HG02884 (cell line): Measurements from ENCODE around the gene ARHGEF40.
"Not testable (repeated sequence)": the region's sequence is repeated elsewhere in the genome, so short reads cannot be mapped to it uniquely, and the experiment has no call there.

Source experiments
- ATAC-seq: cut with Tn5 transposase; IDR thresholded peaks from one replicate; pipeline ENCODE4 v1.9.1; 2021; ENCODE audit warnings: mild to moderate bottlenecking, moderate library complexity; ENCODE audit not compliant: unreplicated experiment

ARHGEF40 gene

DNA sequence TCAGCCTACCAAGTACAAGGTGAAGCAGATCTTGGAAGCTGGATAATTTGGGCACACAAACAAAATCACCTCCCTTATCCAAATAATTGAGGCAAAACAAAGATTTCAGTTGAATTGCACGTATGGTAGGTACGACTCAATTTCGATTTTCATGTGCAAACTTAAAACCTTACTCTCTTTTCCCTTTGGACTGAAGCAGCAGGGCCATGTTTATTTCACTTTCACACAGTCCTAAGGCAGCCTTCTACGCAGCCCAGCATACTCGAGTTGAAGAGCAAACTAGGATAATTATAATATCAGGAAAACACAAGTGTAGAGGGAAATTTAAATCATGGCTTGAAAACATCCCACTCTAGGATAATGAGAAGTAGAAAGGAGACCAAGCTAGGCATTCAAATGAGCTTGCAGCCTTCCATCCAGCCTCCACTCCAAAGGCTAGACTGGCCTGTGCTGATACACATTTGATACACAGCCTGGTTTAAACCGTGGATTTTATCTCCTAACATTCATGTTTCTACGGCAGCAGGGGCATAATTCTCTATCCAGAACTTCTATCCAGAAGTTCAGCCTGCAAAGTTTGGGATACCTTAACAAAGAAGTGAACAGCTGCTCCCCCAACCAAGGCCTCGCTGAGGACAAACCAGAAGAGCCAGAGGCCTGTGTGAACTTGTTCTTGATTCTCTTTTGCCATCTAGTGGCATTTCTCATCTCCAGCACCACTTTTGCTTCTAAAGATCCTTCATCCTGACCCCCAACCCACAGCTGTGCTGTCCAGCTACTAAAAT lies 30.3 kb upstream of the ARHGEF40 start:
- no peak for ATAC-seq

DNA sequence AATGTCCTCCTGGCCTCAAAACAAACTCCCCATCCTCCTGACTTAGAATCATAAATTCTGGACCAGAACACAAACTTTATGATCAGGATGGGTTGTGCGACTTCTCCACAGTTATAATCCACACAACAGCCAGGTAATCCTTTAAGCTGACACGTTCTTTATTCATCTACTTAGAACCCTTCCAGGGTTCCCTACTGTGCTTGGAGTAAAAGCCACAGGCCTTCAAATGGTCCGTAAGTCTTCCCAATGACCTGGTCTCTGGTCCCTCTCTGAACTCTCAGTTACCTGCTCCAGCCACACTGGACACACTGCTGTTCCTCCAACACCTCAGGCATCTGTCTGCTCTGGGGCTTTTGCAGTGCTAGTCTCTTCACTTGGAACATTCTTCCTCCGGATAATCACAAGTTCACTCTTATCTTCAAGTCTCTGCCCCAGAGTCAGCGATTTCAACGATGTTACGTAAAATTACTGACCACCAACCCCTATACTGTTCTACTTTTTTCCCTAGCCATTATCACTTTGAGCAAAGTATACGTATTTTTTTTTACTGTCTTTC lies 29.7 kb upstream of the ARHGEF40 start:
- ATAC-seq, result no peak

- not testable (repeated sequence) for ATAC-seq
These were observed 29.2 kb upstream of the ARHGEF40 start for GRCh38 chr14:21040941-21041340.

- no peak for ATAC-seq
These were observed 28.2 kb upstream of the ARHGEF40 start, which contains the start of gene RNASE7 for GRCh38 chr14:21041676-21042433. Gene RNASE7, plus strand, starts transcription at chr14:21042362. Its CDS starts 631 bp downstream, at chr14:21042993.

GRCh38 chr14:21042918-21043317 lies 27.2 kb upstream of the ARHGEF40 start:
- no peak for ATAC-seq

GRCh38 chr14:21043387-21043973 lies 26.6 kb upstream of the ARHGEF40 start:
- ATAC-seq, result no peak

DNA sequence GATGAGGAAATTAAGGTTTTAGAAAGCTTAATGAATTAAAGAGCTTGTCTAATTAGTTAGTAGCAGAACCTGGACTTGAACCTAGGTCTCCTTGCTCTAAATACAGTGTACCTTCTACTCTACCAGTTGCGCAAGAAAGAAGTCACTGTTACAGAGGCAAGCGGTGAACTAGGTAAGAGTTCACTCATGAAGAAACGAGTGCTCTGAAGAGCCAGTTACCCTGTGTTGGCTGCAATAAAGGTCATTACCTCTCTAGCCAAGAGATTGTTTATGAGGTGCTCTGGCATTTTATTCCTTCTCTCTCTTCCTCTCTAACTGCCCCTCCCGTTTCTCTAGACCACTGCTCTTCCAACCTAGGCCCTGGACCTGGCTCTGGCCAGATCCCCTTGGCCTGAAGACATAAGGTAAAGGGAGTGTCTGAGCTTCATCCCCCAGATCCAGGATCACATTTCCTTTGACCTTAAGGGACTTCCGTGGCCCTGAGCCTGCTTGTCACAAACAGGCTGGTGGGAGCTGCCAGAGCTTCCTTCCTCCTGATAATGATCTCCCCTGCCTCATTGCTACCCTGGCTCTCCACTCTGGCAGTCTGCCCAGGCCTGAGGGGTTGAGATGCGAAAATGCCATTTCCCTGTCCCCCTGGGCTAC lies 26.0 kb upstream of the ARHGEF40 start:
- ATAC-seq, result no peak

DNA sequence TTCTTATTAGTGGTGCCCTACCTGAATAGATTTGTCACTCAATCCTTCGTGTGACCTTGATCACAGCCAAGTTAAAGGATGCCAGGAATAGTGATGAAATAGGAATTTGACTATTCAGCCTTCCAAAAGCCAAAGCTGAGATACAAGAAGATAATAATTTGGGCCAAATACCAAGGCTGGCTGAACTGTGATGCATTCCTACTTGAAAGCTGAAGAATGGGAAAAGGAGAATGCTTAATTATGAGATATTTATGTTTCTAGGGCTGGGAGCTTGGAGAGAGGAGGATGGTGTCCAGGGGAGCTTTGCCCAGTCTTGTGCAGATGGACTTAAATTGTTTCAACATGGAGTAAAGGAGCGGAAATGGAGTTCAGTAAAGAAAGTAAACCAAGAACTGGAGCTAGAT lies 22.7 kb upstream of the ARHGEF40 start:
- no peak for ATAC-seq

- ATAC-seq, result no peak
These were observed 21.5 kb upstream of the ARHGEF40 start for GRCh38 chr14:21048638-21049037.

- ATAC-seq, result no peak
These were observed 20.8 kb upstream of the ARHGEF40 start for GRCh38 chr14:21049271-21049673.

GRCh38 chr14:21050597-21050996 lies 19.5 kb upstream of the ARHGEF40 start:
- no peak for ATAC-seq

DNA sequence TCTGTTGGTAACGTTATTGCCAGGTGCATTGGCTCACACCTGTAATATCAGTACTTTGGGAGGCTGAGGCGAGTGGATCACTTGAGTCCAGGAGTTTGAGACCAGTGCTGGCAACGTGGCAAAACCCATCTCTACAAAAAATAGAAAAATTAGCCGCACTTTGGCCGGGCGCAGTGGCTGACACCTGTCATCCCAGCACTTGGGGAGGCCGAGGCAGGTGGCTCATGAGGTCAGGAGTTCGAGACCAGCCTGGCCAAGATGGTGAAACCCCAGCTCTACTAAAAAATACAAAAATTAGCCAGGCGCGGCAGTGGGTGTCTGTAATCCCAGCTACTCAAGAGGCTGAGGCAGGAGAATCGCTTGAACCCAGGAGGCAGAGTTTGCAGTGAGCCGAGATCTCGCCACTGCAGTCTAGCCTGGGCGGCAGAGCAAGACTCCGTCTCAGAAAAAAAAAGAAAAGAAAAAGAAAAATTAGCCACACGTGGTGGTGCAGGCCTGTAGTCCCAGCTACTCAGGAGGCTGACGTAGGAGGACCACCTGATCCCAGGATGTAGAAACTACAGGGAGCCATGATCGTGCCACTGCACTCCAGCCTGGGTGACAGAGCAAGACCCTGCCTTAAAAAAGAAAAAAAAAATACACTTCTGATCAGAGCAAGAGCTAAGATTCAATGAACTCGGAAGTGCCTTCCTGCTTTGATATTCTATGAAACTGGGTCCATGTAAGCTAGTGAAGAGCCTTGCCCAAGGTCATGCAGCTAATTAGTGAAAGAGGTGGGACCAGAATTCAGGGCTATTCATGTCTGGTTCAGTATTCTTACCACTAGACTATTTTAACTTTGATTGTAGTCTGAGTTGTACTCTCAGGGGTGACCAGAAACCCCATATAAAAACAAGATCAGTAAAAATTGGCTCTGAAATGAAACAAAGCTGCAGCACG lies 16.7 kb upstream of the ARHGEF40 start:
- ATAC-seq, result no peak

DNA sequence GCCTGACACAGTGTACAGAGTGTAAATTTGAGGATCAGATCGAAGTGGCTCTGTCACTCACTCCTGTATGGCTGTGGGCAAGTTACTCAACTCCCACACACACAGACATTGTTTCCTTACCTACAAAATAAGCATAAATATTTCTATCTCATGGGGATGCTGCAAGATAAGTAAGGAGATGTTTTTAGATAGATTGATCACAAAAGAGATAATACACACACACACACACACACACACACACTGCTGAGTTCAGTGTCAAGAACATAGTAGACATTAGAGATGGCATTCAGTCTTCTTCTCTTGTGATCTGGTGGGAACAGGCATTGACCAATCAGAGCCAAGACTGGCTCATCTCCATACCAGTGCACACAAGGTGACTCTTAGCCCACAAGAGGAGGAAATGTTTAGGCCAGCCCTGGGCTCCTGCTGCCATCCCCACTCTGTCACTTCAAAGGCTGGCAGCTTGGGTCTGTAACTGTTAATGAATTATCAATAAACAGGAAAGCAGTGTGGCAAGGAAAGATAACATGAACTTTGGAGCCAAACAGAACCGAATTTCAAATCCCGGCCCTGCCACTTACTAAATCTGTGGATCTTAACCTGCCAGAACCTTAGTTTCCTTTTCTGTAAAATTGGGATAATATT lies 15.9 kb upstream of the ARHGEF40 start:
- ATAC-seq, result no peak

- ATAC-seq, result no peak
These were observed 15.3 kb upstream of the ARHGEF40 start for GRCh38 chr14:21054768-21055145.

- ATAC-seq, result no peak
These were observed 14.5 kb upstream of the ARHGEF40 start for GRCh38 chr14:21055432-21056117.

DNA sequence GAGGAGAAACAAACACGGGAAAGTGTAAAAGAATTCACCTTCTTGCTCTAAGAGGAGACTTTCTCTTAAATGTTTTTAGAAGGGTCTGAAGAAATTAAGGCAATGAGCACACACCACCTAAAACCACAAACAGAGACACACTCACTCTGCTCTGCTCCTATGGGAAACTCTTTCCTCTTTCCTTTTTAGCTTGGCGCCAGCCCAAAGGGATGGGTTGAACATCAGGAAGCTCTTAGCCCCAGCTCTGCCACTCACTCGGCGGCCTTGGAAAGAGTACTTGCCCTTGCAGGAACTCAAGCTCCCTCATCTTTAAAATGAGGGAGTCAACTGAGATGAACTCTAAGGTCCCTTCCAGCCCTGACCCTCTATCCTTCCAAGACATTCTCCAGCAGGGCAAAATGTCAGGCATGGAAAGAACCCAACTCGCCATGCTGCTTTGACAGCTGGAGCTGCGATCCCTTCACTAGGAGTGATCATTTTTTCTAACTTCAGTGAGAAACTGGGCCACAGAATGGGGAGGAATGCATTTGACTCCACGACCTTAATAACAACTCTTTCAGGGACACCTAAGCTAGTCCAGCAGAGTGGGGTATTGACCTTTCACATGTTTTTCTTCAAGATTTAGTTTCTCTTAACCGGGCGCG lies 13.5 kb upstream of the ARHGEF40 start:
- ATAC-seq, result no peak

GRCh38 chr14:21057803-21058675 lies 12.1 kb upstream of the ARHGEF40 start, which contains the start of gene RNASE8:
Gene RNASE8, plus strand, starts transcription at chr14:21057822. Its CDS starts 71 bp downstream, at chr14:21057893.
- no peak for ATAC-seq
